GM18519 (cell line): Measurements from ENCODE around the gene C9orf152.

Experiments used
- ATAC-seq: cut with Tn5 transposase; IDR thresholded peaks from one replicate; pipeline ENCODE4 v1.9.1; 2021; ENCODE audit warnings: mild to moderate bottlenecking, moderate library complexity; ENCODE audit not compliant: unreplicated experiment, low FRiP score

Gene C9orf152

DNA sequence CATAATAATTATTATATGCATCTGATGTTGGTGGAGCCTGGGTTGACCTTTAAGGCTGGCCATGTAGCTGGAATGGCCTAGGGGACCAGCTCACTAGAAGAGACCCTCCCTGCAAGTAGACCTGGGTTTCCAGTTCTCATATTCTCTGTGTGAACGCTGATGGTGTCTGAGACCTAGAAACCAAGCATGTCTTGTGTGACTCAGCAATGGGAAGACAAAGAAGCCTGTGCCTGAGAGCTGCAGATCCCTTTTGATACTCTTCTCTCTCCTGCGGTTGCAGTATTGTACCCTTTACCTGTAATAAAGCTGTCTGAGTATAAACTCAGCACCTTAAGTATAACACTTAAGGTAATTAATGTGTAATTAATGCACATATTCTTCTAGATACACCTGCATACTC lies 22.2 kb downstream of the C9orf152 start:
- no peak for ATAC-seq

DNA sequence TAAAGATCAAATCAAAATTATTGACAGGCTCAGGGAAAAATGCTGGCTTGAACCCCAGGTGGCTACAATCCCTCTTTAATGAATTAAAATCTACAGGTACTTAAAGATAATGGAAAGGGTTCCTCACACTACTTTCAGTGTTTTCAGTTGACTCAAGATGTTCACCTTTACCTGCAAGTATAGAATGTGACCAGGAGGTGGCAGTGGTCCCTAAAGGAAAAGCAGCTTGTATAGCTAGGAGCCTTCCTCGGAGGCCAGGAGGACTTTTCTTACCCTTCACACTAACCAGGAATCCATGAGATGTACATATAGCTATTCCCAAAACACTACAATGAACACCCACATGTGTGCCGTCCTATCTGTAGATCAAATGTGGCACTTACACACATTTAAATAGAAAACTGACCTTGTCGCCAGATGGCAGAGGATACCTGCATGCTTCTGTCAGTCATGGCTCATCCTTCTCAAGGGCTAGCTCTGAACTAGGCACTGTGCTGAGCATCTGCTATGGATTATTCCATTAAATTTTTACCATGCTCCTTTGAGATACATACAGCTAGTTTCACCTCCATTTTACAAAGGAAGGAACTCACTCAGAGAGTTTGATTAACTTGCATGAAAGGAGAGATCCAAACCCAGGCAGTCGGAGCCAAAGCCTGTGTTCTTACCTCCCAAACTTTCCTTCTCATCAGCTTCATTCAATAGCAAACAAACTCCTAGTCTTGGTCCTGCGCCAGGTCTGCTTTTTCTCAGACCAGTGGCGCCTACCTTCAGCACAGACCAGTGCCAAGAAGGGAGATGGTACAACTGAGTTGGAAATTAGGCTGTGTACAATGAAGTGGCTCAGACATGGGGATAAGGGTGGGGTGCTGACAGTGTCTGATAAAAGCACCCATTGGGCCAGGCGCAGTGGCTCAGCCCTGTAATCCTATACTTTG lies 24.5 kb downstream of the C9orf152 start:
- peak; percentile 82 for ATAC-seq

DNA sequence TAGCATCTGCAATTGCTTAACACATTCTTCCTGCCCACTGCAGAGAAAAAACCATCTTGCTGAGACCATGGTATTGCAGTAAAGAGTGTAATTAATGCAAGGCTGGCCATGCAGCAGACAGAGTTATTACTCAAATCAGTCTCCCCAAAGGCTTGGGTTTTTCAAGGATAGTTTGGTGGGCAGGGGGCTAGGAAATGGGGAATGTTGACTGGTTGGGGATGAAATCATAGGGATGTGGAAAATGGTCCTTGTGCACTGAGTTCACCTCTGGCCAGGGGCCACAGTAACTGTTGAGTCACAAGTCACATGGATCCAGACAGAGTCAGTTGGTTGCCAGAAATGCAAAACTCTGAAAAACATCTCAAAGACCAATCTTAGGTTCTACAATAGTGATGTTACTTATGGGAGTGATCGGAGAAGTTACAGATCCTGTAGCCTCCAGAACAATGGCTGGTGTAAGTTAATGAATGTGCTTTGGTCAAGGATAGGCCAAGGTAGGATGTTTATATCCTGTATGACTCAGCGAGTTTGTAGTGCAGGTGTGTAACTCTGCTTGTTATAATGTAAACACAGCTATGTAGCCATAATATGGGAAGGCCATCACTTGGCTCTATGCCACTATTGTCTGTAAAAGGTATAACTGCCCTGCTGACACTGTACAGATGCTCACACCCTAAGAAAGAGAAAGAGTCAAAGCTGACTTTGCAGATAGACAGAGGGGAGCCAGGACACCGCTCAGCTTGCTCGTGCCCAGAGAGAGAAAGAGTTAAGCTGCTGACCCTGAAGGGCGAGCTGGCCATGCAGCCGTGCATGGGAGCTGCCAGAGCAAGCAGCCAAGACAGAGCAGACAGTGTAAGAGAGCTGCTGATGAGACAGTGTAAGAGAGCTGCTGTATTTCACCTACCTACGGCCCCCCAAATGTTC lies 27.2 kb downstream of the C9orf152 start:
- no peak for ATAC-seq

DNA sequence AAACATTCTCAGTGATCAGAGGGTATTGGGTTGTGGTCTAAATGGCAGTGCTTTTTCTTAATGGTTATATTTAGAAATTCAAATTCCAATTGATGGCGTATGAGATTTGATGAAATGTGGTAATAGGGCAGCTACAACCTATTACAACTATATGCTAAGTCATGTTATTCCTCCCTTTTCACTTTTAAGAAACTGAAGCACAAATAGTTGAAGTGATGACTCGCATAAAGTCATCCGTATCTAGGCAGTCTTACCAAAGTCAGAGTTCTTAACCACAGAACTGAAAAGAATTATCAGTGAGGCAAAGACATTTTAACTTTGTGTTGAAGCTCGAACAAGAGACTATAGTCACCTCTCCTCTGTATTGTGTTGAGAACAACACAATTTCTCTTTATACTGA lies 28.2 kb downstream of the C9orf152 start:
- no peak for ATAC-seq

DNA sequence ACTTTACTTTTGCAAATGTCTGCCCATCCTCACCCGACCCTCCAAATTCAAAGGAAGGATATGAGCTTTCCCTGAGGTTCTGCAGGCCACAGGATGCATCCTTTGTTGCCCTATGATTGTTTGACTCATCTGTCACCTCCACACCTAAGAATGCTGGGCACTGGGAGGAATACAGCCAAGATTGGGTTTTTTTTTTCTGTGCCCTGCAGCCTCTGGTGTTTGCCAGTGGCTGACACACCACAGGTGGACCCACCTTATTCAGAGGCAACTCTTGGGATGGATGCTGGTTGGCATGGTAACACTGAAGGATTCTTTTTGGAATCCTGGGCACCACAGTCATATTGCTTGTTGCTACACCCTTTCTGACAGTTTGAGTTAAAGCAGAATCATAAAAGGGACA lies 29.7 kb downstream of the C9orf152 start:
- ATAC-seq, result no peak

DNA sequence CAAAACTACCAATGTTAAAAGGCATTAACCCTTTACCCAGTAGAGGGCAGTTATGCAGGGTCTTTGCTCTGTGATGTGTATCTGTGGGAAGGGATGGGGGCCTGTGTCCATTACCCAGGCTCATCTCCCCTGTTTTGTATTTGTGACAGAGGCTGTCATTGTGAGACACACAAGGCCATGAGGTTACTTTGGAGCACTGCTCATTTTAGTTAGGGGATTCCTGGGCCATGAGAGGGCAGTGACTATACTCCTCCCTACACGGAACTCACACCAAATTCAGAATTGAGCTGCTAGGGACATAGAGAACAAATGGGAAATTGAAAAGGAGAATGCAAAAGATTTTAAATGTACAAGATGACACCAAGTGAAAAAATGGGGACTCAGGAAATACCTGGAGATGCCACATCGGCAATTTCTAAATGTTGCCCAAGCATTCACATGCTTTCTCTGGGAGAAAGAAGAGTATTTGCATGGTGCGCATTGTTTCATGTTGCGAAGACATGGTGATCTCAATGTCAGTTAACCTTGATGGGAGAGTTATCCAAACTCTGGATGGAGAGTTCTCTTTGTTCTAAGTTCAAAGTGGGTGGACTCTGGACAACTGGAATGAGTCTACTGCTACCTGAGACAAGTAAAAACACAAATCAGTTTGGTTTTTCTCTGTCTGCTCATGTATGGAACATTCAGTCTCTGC lies 32.5 kb downstream of the C9orf152 start:
- no peak for ATAC-seq

DNA sequence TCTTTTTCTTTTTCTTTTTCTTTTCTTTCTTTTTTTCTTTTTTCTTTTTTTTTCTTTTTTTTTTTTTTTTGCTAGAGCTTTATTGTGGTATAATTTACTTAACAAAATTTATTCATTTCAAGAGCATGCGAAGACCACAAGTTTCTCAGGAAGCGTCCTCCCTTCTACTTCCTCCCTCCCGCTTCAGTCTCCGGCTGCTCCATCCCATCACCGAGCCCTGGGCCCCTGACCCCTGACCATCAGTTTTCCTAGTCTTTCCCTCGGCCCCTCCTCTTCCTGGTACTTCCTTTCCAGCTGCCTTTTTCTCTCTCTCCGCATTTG lies 34.7 kb downstream of the C9orf152 start:
- ATAC-seq, result no peak

DNA sequence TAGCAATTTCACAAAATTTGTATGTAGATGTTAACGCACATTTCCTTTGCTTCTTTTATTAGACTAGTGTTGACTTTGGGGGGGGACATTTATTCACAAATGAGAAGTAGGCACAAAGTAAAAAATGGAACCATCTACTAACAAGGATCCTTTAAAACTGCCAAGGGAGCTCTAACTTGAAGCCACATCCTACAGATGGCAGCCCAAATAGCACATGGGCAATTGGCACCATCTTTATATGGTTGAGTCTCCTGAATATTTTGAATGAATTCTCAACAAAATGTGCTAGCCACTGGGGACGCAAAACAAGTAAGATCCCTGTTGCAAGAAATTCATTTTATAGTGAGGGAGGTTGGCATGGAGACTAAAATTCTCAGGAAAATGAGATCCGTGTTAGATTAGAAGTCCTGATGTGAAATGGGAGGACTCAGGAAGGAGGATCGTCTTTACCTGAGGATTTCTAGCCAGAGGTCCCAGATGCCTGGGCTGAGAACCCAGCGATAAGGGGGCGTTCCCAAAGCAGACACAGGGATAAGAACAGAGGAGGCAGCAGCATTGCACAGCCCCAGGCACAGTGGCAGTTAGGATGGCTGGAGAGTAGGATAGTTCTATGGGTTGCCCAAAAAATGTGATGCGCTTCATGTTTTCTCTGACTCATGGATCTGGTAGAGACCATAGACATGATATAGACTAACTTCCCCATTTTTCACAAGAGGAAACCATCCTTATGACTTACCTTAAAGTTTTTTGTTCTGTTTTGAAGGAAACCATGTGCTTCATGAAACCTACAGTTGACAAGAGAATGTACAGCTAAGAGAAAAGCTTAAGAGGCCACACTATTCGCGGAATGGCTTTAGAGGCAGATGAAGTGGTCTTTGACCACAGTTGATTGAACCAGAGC lies 37.4 kb downstream of the C9orf152 start:
- no peak for ATAC-seq

DNA sequence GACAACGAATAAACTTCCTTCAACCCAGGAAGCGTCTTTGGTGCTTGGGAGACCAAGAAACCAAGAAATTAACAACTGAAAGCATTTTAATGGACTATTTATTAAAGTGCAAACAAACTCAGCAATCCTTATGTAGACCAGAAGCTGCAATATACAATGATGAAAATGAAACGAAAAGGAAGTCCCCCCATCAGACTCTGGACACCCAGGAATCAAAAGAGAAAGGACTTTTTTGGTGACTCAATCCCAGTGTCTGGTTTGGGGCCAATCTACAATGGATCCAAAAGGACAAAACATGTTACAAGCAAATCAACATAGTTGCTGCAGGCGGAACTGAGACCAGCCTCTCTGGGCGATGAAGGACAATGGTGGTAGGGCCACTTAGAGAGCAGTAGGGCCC lies 39.5 kb downstream of the C9orf152 start:
- ATAC-seq, result no peak

DNA sequence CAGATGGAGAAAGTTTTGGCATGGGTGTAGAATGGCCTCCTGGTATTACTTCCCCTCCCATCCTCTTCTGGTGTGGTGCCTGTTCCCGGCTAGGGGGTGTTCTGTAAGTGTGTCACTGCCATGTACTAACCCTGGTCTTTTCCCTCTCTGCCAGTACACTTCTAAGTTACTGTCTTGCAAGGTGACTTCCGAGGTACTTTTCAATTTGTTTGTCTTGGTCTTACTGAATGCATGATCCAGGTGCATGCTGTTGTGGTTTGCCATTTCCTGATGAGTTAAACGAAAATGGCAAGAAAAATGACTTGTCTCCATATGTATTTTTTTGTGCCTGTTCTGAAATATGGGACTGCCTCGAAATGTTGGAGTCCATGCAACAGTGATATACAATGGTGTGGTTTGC lies 46.0 kb downstream of the C9orf152 start:
- ATAC-seq, result no peak

DNA sequence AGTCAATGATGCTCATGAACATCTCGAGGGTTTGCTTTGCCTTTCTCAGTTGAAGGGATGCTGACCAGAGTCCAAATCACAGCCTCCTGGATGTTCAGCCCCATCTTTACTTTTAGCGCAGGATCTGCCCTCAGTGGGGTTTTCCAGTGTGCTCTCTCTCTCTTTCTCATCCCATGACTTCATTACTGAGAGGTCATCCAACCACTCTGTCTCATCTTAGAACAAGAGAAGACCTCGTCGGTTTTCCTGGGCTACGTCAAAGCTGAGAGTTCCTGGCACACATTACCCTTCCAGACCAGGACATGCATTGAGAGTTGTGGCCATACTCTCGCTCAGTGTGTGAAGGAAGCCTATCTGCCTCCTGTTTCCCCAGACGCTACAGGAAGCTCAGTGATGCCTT lies 47.3 kb downstream of the C9orf152 start:
- no peak for ATAC-seq

DNA sequence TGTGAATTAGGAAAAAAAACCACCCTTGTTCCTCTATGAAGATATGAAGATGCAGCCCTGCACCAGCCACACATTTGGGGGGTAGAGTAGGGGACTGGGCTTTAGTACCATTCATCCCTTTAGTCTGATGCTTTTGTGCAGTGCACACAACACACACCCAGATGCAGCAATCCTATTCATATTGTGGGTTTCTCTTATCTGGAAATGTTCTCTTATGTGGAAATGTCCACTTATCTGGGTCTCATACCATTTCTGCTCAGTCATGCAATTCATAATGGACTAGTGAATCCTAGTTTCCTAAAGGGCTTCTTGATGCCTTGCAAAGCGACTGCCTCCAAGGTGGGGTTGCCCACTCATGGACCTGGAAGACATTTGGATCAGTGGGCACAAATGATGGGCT lies 47.8 kb downstream of the C9orf152 start:
- no peak for ATAC-seq

DNA sequence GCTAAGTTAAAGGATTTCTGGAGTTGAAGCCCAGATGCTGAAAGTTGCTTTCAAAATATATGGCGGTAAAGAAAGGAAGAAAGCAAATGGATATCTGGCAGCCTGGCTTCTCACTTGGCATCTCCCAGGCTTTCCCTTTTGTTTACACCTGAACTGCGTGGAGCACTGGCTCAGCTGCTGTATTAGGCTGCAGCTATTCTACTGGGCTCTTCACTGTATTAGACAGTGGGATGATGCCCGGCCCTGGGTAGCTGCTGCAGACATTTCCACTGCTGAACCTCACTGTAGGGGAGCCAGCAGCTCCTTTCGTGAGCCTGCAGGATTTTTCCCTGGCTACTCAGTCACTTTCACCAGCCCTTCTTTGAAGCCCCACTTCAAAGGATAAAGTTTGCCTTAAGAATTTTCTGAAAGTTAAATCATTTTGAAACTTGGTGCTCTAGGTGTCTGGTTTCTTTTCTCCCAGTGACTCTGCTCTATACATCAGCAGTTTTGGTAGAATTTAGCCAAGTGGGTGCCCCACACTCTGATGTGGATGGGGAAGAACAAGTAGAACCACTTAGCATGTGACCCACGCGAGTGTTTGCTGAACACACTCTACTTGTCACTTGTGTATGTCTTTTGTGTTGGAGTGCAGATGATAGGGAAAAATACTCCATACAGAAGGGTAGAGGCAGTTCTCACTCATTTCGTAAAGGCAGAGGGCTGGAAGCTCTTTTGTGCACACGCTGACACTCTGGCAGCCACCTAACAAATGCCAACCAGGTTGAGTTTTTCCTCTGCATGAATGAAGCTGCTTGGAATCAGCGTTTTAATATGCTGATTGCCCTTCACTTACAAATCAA lies 49.9 kb downstream of the C9orf152 start:
- ATAC-seq, result no peak

DNA sequence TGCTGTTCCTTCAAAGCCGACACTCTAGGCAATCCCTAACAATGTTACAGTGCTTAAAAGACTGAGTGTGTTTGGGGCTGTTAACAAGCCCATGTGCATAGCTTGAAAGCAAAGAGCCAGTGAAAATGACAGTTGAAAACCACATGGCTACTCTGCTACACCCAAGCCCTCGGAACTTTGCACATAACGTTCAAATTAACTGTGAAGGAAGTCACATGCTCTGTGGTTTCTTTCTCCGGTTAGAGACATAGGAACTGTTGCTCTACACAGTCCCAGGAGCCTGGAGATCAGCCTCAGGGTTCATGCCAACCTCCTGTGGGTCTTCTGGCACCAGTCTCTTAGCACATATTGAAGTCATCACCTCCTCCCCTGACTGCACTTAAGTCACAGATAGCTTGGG lies 51.1 kb downstream of the C9orf152 start:
- peak; percentile 82 for ATAC-seq

DNA sequence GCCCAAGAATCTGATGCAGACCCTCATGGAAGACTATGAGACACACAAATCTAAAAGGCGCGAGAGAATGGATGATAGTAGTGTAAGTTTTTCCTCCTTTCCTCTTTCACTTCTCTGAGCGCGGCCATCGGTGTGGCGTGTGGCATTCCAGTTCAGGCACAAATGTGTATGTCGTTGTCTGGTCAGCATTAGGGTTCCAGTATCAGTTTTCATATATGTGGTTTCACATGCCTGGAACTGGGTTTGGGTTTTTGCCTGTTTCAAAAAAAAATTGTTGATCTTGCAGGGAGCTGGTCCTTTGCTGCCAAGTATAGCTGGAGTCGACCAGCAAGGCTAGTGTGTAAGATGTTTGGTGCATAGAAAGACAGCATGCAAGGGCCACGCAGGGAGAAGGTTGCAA lies 51.5 kb downstream of the C9orf152 start:
- no peak for ATAC-seq

DNA sequence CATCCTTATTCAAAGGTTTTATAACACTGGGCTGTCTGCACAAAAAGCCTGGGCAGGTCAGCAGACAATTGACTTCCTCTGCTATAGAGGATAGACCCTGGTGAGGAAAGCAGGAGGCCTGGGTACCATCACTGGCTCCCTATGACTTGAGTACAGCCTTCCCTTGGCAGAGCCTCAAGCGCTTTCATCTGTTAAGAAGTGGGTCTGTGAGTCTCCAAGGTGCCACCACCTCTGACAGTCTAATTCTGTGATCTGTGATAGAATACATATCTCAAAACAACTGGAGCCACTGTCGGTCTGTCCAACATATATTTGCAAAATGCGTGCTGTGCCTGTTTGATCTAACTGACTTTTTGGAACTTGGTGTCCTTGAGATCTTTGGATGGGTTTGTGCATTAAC lies 52.2 kb downstream of the C9orf152 start:
- ATAC-seq, result no peak

DNA sequence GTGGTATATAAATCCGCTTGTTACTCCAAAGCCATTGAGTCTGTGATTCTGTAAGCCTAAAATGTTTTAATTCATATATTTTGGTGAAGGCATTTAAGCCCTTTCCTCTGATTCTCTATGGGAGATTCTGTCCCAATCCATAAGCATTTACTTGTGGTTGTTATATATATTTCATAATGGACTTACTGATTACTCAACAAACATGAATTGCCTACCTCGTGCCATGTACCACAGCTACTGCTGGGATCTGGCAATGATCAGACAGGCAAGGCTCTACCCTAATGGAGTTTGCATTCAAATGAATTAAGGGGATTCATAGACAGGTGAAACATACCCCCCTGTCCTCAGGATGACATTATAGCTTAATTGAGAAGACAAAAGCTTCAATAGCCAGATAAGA lies 54.5 kb downstream of the C9orf152 start:
- no peak for ATAC-seq

DNA sequence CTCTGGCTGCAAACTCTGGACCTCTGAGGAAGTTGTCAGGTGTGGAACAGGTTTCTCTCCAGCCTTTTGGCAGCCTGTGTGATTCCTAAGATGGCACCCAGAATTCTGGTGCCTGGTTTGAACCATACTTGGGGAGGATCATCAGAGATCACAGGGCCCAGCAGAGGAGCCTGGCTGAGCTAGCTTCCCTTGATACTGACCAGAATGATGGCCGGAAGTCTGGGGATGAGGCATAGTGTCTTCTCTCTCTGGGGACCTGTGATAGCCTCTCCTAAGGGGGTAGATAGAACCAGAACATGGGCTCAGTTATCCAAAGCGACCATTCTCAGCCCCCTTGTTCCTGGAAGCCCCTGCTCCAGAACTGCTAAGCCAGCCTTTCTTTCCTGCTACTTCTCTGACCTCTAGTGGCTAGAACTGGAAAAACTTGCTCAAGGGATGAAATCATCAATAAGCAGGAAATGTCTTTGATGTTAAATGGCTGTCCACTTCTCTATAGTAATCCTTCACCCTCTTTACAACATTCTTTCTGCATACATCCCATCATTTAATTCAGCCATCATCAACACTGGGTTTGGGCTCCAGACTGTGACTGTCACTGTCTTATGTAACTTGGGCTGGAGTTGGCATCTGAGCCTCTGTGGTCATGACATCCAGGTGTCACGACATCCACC lies 55.1 kb downstream of the C9orf152 start:
- no peak for ATAC-seq
